Right lobe of liver (tissue), 4 donors: ENCODE data around the gene APOA1.

Experiments used
- POLR2A ChIP-seq: fragments of 450-650 bp; IDR thresholded peaks from one replicate; pipeline ENCODE4 v1.6.1; 2017; ENCODE audit warnings: antibody characterized with exemption, mild to moderate bottlenecking
- TF ChIP-seq, protein P1 (sequence below), 4 donors: fragments of 200-600 bp in 3 of 4; fragments of 450-650 bp in 1 of 4; IDR thresholded peaks; one replicate each; pipeline versions ENCODE4 v1.5.1 to v1.8.0; 2016 to 2022; ENCODE audit warnings: antibody characterized with exemption in 4 of 4, mild to moderate bottlenecking in 2 of 4
- donor health status: DM: no; HTN: no; CAD: no.
- donor health status: DM: no; HTN: no; CAD: no.
- donor health status: DM: no; HTN: yes; CAD: no.

DNA sequence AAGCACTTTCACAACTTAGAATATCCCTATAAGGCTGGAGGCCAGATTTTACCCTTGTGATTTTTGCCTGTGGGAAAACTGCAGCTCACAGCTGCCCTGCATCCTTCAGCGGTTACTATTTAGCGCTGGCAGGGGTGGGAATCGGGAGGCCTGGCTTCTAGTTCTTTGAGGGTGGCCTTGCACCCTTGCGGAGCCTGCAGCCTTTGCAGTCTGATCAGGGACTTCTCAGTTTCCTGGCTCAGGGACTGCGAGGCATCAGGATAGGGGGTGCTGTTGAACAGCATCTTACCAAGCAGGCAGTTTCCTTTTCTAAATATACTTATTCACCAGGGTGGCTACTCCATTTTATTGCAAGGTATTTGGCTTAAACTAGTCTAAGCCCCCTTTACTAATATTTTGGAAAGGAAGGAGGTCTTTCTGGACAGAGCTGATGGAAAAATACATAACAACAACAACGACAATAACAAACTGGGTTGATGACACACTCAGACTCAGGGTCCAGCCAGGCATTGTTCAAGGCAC lies 2.9 kb upstream of the APOA1 start:
- TF ChIP-seq, protein P1, sequence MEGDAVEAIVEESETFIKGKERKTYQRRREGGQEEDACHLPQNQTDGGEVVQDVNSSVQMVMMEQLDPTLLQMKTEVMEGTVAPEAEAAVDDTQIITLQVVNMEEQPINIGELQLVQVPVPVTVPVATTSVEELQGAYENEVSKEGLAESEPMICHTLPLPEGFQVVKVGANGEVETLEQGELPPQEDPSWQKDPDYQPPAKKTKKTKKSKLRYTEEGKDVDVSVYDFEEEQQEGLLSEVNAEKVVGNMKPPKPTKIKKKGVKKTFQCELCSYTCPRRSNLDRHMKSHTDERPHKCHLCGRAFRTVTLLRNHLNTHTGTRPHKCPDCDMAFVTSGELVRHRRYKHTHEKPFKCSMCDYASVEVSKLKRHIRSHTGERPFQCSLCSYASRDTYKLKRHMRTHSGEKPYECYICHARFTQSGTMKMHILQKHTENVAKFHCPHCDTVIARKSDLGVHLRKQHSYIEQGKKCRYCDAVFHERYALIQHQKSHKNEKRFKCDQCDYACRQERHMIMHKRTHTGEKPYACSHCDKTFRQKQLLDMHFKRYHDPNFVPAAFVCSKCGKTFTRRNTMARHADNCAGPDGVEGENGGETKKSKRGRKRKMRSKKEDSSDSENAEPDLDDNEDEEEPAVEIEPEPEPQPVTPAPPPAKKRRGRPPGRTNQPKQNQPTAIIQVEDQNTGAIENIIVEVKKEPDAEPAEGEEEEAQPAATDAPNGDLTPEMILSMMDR (IDR thresholded peaks at IDR 0.05) = peak; percentile 7 to 32 (median 25)
- no peak for TF ChIP-seq POLR2A
